H1 (cell line): ENCODE measurements around the gene CIB4. TPM values are rescaled to one million over a fixed set of nuclear protein-coding genes. Genes with fewer than 3 reads are reported as not detected.

Experiments used
- CTCF ChIA-PET: fragments of 300-600 bp; sonication (Branson Sonifier 250); formaldehyde crosslinking; loops from one replicate; lab custom pipeline; 2021; ENCODE audit not compliant: partially characterized antibody; lab: Charles Lee
- POLR2A ChIA-PET: fragments of 300-600 bp; sonication (Branson Sonifier 250); formaldehyde crosslinking; loops from one replicate; lab custom pipeline; 2021; ENCODE audit warnings: inconsistent platforms; ENCODE audit not compliant: partially characterized antibody; lab: Charles Lee
- DNase-seq, 2 experiments: peaks; one replicate each; pipeline versions ENCODE4 v3.0.0 to v3.0.0-alpha.2; 2010 to 2022; ENCODE audit warnings: low spot score in 2 of 2, low read depth in 1 of 2, mixed read lengths in 1 of 2
- FAIRE-seq: peaks from 2 replicates; lab custom pipeline; 2011; peaks lifted over from hg19 to GRCh38; lab: Jason Lieb, UNC
- H2AFZ ChIP-seq: 2 replicates; pipeline ENCODE4 v1.8.1; 2012; ENCODE audit warnings: low read length, inconsistent platforms
- H2AK5ac ChIP-seq: 2 replicates; pipeline ENCODE4 v1.6.1; 2013; ENCODE audit warnings: low read depth, low read length
- H2BK120ac ChIP-seq: replicated peaks from 2 replicates; pipeline ENCODE3; 2013; ENCODE audit warnings: low read depth, low read length, inconsistent platforms
- H2BK12ac ChIP-seq: 2 replicates; pipeline ENCODE4 v1.6.1; 2013; ENCODE audit warnings: low read depth, low read length
- H2BK15ac ChIP-seq: 2 replicates; pipeline ENCODE4 v1.6.1; 2013; ENCODE audit warnings: low read length
- H2BK20ac ChIP-seq: 2 replicates; pipeline ENCODE4 v1.6.1; 2013; ENCODE audit warnings: low read length
- H2BK5ac ChIP-seq: 2 replicates; pipeline ENCODE4 v1.6.1; 2013; ENCODE audit warnings: low read depth, low read length
- H3K14ac ChIP-seq: 2 replicates; pipeline ENCODE4 v1.6.1; 2013; ENCODE audit warnings: inconsistent platforms; ENCODE audit not compliant: insufficient read length
- H3K18ac ChIP-seq: 2 replicates; pipeline ENCODE4 v1.6.1; 2013; ENCODE audit warnings: low read length; ENCODE audit errors: extremely low read depth
- H3K23ac ChIP-seq: 2 replicates; pipeline ENCODE4 v1.6.1; 2013; ENCODE audit warnings: inconsistent platforms; ENCODE audit not compliant: insufficient read length
- H3K23me2 ChIP-seq: 2 replicates; pipeline ENCODE4 v1.6.1; 2013; ENCODE audit warnings: low read depth, low read length
- H3K27ac ChIP-seq: 2 replicates; pipeline ENCODE4 v1.6.1; 2011; ENCODE audit warnings: low read depth, low read length, inconsistent platforms
- H3K27me3 ChIP-seq, 4 experiments: replicated peaks in 1 of 4; 1 replicate in 1 of 4; 2 replicates in 3 of 4; pipeline versions ENCODE4 v1.6.1 to v1.8.1; 2011 to 2013; ENCODE audit warnings: low read length in 3 of 4, mild to moderate bottlenecking in 3 of 4, inconsistent platforms in 2 of 4, mixed read lengths in 2 of 4, moderate library complexity in 1 of 4; ENCODE audit not compliant: control insufficient read depth in 3 of 4, insufficient read depth in 3 of 4; ENCODE audit errors: extremely low read depth in 1 of 4
- H3K36me3 ChIP-seq, 4 experiments: 2 replicates each; pipeline versions ENCODE4 v1.6.1 to v1.8.1; 2011 to 2013; ENCODE audit warnings: mild to moderate bottlenecking in 4 of 4, low read length in 3 of 4, moderate library complexity in 2 of 4, control low read depth in 1 of 4, inconsistent platforms in 1 of 4; ENCODE audit not compliant: insufficient read depth in 4 of 4, control insufficient read depth in 2 of 4
- H3K4ac ChIP-seq: replicated peaks from 2 replicates; pipeline ENCODE3; 2013; ENCODE audit warnings: low read length, low read depth, mixed read lengths, inconsistent platforms; ENCODE audit not compliant: insufficient read length
- H3K4me1 ChIP-seq, 4 experiments: replicated peaks in 1 of 4; 1 replicate in 1 of 4; 2 replicates in 3 of 4; pipeline versions ENCODE4 v1.6.1 to v1.8.1; 2011 to 2013; ENCODE audit warnings: low read length in 3 of 4, inconsistent platforms in 2 of 4, mixed read lengths in 1 of 4; ENCODE audit not compliant: insufficient read depth in 4 of 4, control insufficient read depth in 3 of 4
- H3K4me2 ChIP-seq, 2 experiments: 2 replicates each; pipeline versions ENCODE4 v1.6.1 to v1.8.1; 2011 to 2013; ENCODE audit warnings: low read depth in 2 of 2, low read length in 2 of 2, control low read depth in 1 of 2, inconsistent platforms in 1 of 2, mild to moderate bottlenecking in 1 of 2; ENCODE audit not compliant: insufficient read depth in 1 of 2
- H3K4me3 ChIP-seq, 4 experiments: fragments of 200-600, 300-600 bp in 1 of 4; sonication (generic), shearing (Covaris generic), sonication (Bioruptor Twin) in 1 of 4; 2 replicates each; pipeline versions ENCODE4 v1.5.1 to v1.8.1; 2011 to 2016; ENCODE audit warnings: low read length in 4 of 4, low read depth in 3 of 4, control low read depth in 2 of 4, inconsistent platforms in 2 of 4, mild to moderate bottlenecking in 2 of 4, mixed read lengths in 1 of 4, moderate library complexity in 1 of 4; ENCODE audit not compliant: insufficient read depth in 2 of 4; ENCODE audit errors: extremely low read depth in 1 of 4
- H3K56ac ChIP-seq: replicated peaks from 2 replicates; pipeline ENCODE3; 2013; ENCODE audit warnings: low read depth, mild to moderate bottlenecking, mixed read lengths, low read length, inconsistent platforms; ENCODE audit not compliant: insufficient read length
- H3K79me1 ChIP-seq: 2 replicates; pipeline ENCODE4 v1.6.1; 2013; ENCODE audit warnings: low read depth, low read length, control low read depth
- H3K79me2 ChIP-seq, 2 experiments: 2 replicates each; pipeline versions ENCODE4 v1.6.1 to v1.8.1; 2012 to 2013; ENCODE audit warnings: low read length in 2 of 2, mild to moderate bottlenecking in 2 of 2, inconsistent platforms in 1 of 2; ENCODE audit not compliant: insufficient read depth in 2 of 2, control insufficient read depth in 1 of 2
- H3K9ac ChIP-seq, 4 experiments: replicated peaks in 1 of 4; 1 replicate in 1 of 4; 2 replicates in 3 of 4; pipeline versions ENCODE4 v1.6.1 to v1.8.1; 2011 to 2013; ENCODE audit warnings: low read depth in 3 of 4, low read length in 3 of 4, control low read depth in 2 of 4, mild to moderate bottlenecking in 2 of 4, moderate library complexity in 2 of 4, inconsistent platforms in 1 of 4; ENCODE audit errors: extremely low read depth in 1 of 4
- H3K9me3 ChIP-seq, 2 experiments: 2 replicates each; pipeline versions ENCODE4 v1.6.1 to v1.8.1; 2012 to 2013; ENCODE audit warnings: mild to moderate bottlenecking in 2 of 2, moderate library complexity in 2 of 2, control low read depth in 1 of 2, inconsistent platforms in 1 of 2, low read depth in 1 of 2, low read length in 1 of 2, mixed read lengths in 1 of 2; ENCODE audit not compliant: insufficient read depth in 2 of 2
- H4K20me1 ChIP-seq, 2 experiments: replicated peaks in 1 of 2; 2 replicates each; pipeline versions ENCODE3 to v1.8.1; 2011 to 2013; ENCODE audit warnings: inconsistent platforms in 2 of 2, low read length in 2 of 2, mild to moderate bottlenecking in 1 of 2; ENCODE audit not compliant: insufficient read depth in 2 of 2, control insufficient read depth in 1 of 2
- H4K5ac ChIP-seq: 2 replicates; pipeline ENCODE4 v1.6.1; 2013; ENCODE audit warnings: low read length, low read depth, mixed read lengths, inconsistent platforms; ENCODE audit not compliant: insufficient read length
- H4K8ac ChIP-seq: 2 replicates; pipeline ENCODE4 v1.8.0; 2013; ENCODE audit warnings: mild to moderate bottlenecking, moderate library complexity, low read length, inconsistent platforms; ENCODE audit not compliant: insufficient read depth; ENCODE audit errors: extremely low read depth
- H4K91ac ChIP-seq: replicated peaks from 2 replicates; pipeline ENCODE3; 2013; ENCODE audit warnings: low read length, mixed read lengths, inconsistent platforms; ENCODE audit not compliant: insufficient read length
- EZH2 ChIP-seq: fragments of 200-600 bp; sonication (generic); IDR thresholded peaks from 2 replicates; pipeline ENCODE4 v1.7.1; 2012; ENCODE audit warnings: low read depth, mild to moderate bottlenecking, moderate library complexity, low read length, inconsistent platforms; ENCODE audit not compliant: severe bottlenecking
- HDAC2 ChIP-seq, 2 experiments: fragments of 300-600 bp in 1 of 2; sonication (generic) in 1 of 2; IDR thresholded peaks; 2 replicates each; pipeline ENCODE4 v1.6.1; 2011 to 2012; ENCODE audit warnings: low read depth in 2 of 2, low read length in 2 of 2, mild to moderate bottlenecking in 2 of 2, moderate library complexity in 2 of 2, borderline replicate concordance in 1 of 2, inconsistent platforms in 1 of 2
- NRF1 ChIP-seq: IDR thresholded peaks from 2 replicates; pipeline ENCODE4 v1.6.1; 2011; ENCODE audit warnings: mild to moderate bottlenecking, low read depth, low read length, improper control_type of control experiment
- SIX5 ChIP-seq: IDR thresholded peaks from 2 replicates; pipeline ENCODE4 v1.6.1; 2011; ENCODE audit warnings: mild to moderate bottlenecking, low read depth, low read length
- WGBS, 2 experiments: shearing (Covaris generic) in 1 of 2; methylation state at CpG; one replicate each; pipeline versions ENCODE4 v1.1.6 to v1.1.7; 2013 to 2015; ENCODE audit warnings: low lambda C conversion rate in 2 of 2, mixed read lengths in 2 of 2, inconsistent platforms in 1 of 2, low coverage in 1 of 2, missing lambda C conversion rate in 1 of 2; ENCODE audit not compliant: insufficient replicate concordance in 2 of 2, insufficient coverage in 1 of 2, insufficient read length in 1 of 2; ENCODE audit errors: extremely low coverage in 1 of 2, missing lambda C conversion rate in 1 of 2; 5-methylcytosine and 5-hydroxymethylcytosine counted together
- polyA plus RNA-seq, 7 experiments: library from polyadenylated mRNA; depleted of rRNA in 3 of 7; stranded (reverse) in 5 of 7; unstranded in 2 of 7; fragments of >200 nt in 5 of 7; fragments of 200-250 nt in 2 of 7; gene quantifications; 1 replicate in 5 of 7; 2 replicates in 1 of 7; 4 replicates in 1 of 7; pipeline versions ENCODE4 v1.2.1 to v1.2.3, GENCODE V29; 2011 to 2013; ENCODE audit warnings: missing spikeins in 2 of 7, mixed read lengths in 2 of 7
- total RNA-seq: library from RNA; stranded (reverse); fragmentation: NEBNext Ultra II Directional; extraction: Animal tissue kit (Norgen Biotek cat#: 25700); gene quantifications from 2 replicates; pipeline ENCODE4 v1.2.1, GENCODE V29; 2021

CIB4 gene
- total and polyA plus RNA-seq, 2 of the 8 experiments (the other 6 are each of a cell fraction or from before 2014, with no cell fraction given): not detected

GRCh38 chr2:26532301-26533250, 108.6 kb downstream of the CIB4 start:
- H3K9ac ChIP-seq: no peak overlapping the region
- H3K4me1 ChIP-seq: peaks cover 0 to 5% (median 2%) of the 10 kb centered on the region in 4 experiments; a peak in 2 of 7 replicates
- FAIRE-seq: no peak
- H3K27me3 ChIP-seq: no peaks in the 10 kb centered on the region
- no peak overlapping the region for H3K4me2 ChIP-seq
- H3K23ac ChIP-seq: no peak overlapping the region
- no peak overlapping the region for H2BK5ac ChIP-seq
- no peak overlapping the region for H2BK20ac ChIP-seq
- no peak overlapping the region for H2BK12ac ChIP-seq
- H4K91ac ChIP-seq: peak overlapping the region; percentile 8
- no peaks in the 10 kb centered on the region for H3K79me1 ChIP-seq
- H3K27ac ChIP-seq: no peak overlapping the region
- H4K20me1 ChIP-seq: no peaks in the 10 kb centered on the region
- H3K4me3 ChIP-seq: no peak overlapping the region
- no peaks in the 10 kb centered on the region for H3K9me3 ChIP-seq
- H3K79me2 ChIP-seq: no peaks in the 10 kb centered on the region
- H3K14ac ChIP-seq: no peak overlapping the region
- 88% methylated on average over 12 of the region's 12 CpGs; no CpG with 5 or more reads in 1 of the 2 experiments for WGBS, 2 experiments
- no peak overlapping the region for H2BK120ac ChIP-seq
- H3K23me2 ChIP-seq: no peaks in the 10 kb centered on the region
- no peaks in the 10 kb centered on the region for H3K36me3 ChIP-seq
- H2AFZ ChIP-seq: no peak overlapping the region
- no peak overlapping the region for H3K18ac ChIP-seq
- DNase-seq: no peak
- TF ChIP-seq NRF1: no peak
- no peak for TF ChIP-seq HDAC2 (IDR thresholded peaks at IDR 0.05; ENCODE audit: borderline replicate concordance in 1 of 2, low read depth in 2 of 2, low read length in 2 of 2)
- TF ChIP-seq SIX5: no peak
- TF ChIP-seq EZH2: no peak
- TF ChIP-seq, all 59 proteins: peak for 0
- POLR2A ChIA-PET: no interaction called here
- H3K4ac ChIP-seq: no peak overlapping the region
- CTCF ChIA-PET: interaction anchor here (0.7 to 3.4 kb wide), 9 partner anchors 9 to 213 kb away, joined by 3 to 20 read pairs (median 5); no protein-coding TSS in a partner anchor
- H4K5ac ChIP-seq: no peak overlapping the region
- H4K8ac ChIP-seq: peak overlapping the region; percentile 48; the same call in 1 of the 2 replicates
- no peak overlapping the region for H2BK15ac ChIP-seq
- H3K56ac ChIP-seq: no peak overlapping the region
- no peak overlapping the region for H2AK5ac ChIP-seq
